Loucy (cell line): Measurements from ENCODE around the gene EXOSC3.

Experiments
- EZH2phosphoT487 ChIP-seq: fragments of 200-600 bp; IDR thresholded peaks from 2 replicates; pipeline ENCODE4 v1.6.1; 2018; ENCODE audit warnings: antibody characterized with exemption, mild to moderate bottlenecking, moderate library complexity, borderline replicate concordance
- TF ChIP-seq, protein P1 (sequence below): fragments of 200-600 bp; sonication (generic); conservative IDR thresholded peaks from 2 replicates; pipeline ENCODE4 v1.5.1; 2014; ENCODE audit warnings: mild to moderate bottlenecking, antibody characterized with exemption, low read length

DNA sequence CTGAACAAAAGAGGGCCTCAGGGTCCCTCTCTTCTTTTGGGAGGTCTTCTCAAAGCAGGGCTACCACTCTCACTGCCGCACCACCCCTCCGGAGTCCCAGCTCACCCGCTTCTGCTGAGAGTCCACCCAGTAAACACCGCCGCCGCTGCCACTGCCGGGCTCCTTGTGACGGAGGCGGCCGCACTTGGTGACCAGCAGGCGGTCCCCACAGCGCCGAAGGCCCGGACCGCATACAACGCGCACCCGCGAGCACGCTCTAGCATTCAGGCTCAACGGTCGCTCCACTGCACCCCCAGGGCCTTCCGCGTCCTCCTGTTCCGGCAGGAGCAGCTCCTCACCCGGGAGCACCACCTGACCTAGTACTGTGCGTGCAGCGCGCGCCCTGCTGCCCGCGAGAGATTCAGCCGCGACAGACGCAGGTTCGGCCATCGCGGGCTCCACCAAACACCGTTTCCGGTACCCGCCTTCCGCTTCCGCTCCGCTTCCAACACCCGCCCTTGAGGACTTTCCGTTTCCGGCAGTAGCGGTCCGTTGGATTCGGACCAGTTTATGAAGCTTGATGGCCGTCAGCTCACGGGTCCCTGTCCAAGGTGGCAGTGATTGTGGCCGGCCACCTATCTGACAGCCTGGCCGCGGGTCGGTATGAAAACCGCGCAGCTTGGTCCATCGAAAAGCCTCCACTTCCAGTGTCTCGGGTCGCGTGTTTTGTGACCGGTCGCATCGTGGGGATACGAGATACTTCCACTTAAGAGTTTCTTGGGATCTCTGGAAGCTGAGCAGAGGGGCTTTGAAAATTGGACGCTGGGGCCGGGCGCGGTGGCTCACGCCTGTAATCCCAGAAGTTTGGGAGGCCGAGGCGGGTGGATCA lies at the start of gene EXOSC3:
- TF ChIP-seq EZH2phosphoT487 = no peak
- TF ChIP-seq, protein P1, sequence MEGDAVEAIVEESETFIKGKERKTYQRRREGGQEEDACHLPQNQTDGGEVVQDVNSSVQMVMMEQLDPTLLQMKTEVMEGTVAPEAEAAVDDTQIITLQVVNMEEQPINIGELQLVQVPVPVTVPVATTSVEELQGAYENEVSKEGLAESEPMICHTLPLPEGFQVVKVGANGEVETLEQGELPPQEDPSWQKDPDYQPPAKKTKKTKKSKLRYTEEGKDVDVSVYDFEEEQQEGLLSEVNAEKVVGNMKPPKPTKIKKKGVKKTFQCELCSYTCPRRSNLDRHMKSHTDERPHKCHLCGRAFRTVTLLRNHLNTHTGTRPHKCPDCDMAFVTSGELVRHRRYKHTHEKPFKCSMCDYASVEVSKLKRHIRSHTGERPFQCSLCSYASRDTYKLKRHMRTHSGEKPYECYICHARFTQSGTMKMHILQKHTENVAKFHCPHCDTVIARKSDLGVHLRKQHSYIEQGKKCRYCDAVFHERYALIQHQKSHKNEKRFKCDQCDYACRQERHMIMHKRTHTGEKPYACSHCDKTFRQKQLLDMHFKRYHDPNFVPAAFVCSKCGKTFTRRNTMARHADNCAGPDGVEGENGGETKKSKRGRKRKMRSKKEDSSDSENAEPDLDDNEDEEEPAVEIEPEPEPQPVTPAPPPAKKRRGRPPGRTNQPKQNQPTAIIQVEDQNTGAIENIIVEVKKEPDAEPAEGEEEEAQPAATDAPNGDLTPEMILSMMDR = no peak
